ENCODE results near the gene NFIX. TPM values are rescaled to one million over a fixed set of nuclear protein-coding genes. Genes with fewer than 3 reads are reported as not detected.

Gene NFIX
- total RNA-seq, 1 experiment from 2014 or later = 69.7 TPM

DNA sequence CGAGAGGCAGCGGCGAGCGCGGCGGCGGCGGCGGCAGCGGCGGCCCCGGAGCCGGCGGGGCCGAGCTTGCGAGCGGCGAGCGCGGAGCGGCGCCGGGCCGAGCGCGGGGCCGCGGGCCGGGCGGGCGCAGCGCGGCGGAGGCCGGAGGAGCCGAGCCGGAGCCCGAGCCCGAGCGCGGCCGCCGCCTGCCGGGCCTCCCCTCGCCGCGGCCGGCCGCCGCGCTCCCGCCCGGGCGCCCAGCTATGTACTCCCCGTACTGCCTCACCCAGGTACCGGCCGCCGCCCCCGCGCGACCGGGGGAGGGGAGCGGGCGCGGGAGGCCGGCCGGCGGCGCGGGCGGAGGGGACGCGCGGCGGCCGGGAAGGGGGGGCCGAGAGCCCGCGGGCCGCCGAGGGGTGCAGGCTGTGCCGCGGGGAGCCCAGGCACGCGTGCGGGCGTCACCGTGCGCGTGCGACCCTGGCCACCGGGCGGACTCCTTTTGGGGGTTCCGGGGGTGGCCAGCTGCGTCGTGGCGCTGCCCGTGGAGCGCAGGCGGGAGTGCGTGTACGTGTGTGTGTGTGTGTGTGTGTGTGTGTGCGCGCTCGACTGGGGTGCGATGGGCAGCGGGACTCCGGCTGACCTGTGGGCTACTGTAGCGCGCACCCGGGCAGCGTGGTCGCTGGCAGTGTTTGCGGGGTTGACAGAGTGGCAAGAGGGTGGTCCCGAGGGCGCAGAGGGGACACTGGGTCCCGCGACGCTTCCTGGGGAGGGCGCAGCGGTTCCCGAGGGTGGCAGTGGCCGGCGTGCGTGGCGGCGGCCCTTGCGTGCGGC is 526 bp downstream of the NFIX start:
- peaks cover 4% of the 10 kb centered on the region for H3K4me1 ChIP-seq (ENCODE audit: insufficient read depth, low read length, poor library complexity, severe bottlenecking)
- TF ChIP-seq EZH2 (IDR thresholded peaks at IDR 0.05; ENCODE audit: borderline replicate concordance, low read depth, low read length, poor library complexity, severe bottlenecking) = no peak
- TF ChIP-seq, protein P1, sequence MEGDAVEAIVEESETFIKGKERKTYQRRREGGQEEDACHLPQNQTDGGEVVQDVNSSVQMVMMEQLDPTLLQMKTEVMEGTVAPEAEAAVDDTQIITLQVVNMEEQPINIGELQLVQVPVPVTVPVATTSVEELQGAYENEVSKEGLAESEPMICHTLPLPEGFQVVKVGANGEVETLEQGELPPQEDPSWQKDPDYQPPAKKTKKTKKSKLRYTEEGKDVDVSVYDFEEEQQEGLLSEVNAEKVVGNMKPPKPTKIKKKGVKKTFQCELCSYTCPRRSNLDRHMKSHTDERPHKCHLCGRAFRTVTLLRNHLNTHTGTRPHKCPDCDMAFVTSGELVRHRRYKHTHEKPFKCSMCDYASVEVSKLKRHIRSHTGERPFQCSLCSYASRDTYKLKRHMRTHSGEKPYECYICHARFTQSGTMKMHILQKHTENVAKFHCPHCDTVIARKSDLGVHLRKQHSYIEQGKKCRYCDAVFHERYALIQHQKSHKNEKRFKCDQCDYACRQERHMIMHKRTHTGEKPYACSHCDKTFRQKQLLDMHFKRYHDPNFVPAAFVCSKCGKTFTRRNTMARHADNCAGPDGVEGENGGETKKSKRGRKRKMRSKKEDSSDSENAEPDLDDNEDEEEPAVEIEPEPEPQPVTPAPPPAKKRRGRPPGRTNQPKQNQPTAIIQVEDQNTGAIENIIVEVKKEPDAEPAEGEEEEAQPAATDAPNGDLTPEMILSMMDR (conservative IDR thresholded peaks at IDR 0.05; ENCODE audit: low read depth, low read length) = no peak
- BruUV-seq (replicated peaks) = no TSS peak
- H3K27ac ChIP-seq (ENCODE audit: low read depth, low read length, poor library complexity, severe bottlenecking) = peak overlapping the region; percentile 86
- intact Hi-C loops (cut with micrococcal nuclease; ENCODE audit: unreplicated experiment) = no loop called here
- ChIA-PET CTCF (no interaction called here), POLR2A (ENCODE audit: low non-redundant PET) (no interaction called here)
- peak; percentile 35 for DNase-seq (ENCODE audit: low spot score)
- no peaks in the 10 kb centered on the region for H3K27me3 ChIP-seq (replicated peaks; ENCODE audit: insufficient read depth, low read depth, low read length, poor library complexity)
- no peaks in the 10 kb centered on the region for H3K36me3 ChIP-seq (ENCODE audit: insufficient read depth, low read length, poor library complexity, severe bottlenecking)
- H3K9me3 ChIP-seq (ENCODE audit: low read depth, low read length, poor library complexity, severe bottlenecking) = no peaks in the 10 kb centered on the region
- H3K4me3 ChIP-seq (ENCODE audit: low read depth, low read length, poor library complexity, severe bottlenecking) = peak overlapping the region; percentile 79

DNA sequence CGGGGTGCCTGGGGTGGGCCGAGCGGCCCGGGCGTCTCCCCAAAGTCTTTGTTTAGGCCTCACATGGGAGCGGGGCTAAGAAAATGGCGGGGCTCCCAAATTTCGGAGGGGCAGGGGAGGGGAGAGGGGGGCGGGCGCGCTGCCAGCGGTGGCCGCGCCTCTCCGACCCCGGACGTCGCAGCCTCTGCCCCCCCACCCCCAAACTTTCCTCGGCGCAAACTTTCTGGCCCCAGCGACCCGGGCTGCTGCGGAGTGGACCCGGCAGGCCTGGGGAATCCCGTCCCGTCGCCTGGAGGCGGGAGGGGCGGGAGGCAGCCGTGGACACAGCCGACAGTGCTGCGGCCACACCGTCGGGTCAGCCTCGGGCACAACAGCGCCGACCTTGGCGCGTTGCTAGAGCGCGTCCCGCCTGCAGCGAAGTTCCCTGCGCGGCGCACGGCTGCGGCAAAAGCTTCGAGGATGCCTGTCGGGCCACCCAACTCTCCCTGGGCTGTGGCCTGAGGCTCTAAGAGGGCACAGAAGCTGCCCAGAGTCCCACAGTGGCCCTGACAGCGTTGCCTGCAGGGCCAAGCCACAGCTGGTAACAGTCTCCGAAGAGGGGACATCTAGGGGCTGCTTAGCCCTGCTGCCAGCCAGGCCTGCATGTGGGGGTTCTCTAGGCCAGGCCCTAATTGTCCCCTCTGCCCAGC is 1.3 kb downstream of the NFIX start:
- H3K27me3 ChIP-seq (replicated peaks; ENCODE audit: insufficient read depth, low read depth, low read length, poor library complexity) = no peaks in the 10 kb centered on the region
- TF ChIP-seq EZH2 (IDR thresholded peaks at IDR 0.05; ENCODE audit: borderline replicate concordance, low read depth, low read length, poor library complexity, severe bottlenecking) = no peak
- TF ChIP-seq, protein P1 (conservative IDR thresholded peaks at IDR 0.05; ENCODE audit: low read depth, low read length) = no peak
- no TSS peak for BruUV-seq (replicated peaks)
- peak overlapping the region; percentile 86 for H3K27ac ChIP-seq (ENCODE audit: low read depth, low read length, poor library complexity, severe bottlenecking)
- peak; percentile 26 for DNase-seq (ENCODE audit: low spot score)
- peak overlapping the region; percentile 79 for H3K4me3 ChIP-seq (ENCODE audit: low read depth, low read length, poor library complexity, severe bottlenecking)
- H3K9me3 ChIP-seq (ENCODE audit: low read depth, low read length, poor library complexity, severe bottlenecking) = no peaks in the 10 kb centered on the region
- intact Hi-C loops (cut with micrococcal nuclease; ENCODE audit: unreplicated experiment) = no loop called here
- H3K36me3 ChIP-seq (ENCODE audit: insufficient read depth, low read length, poor library complexity, severe bottlenecking) = no peaks in the 10 kb centered on the region
- peaks cover 4% of the 10 kb centered on the region for H3K4me1 ChIP-seq (ENCODE audit: insufficient read depth, low read length, poor library complexity, severe bottlenecking)
- CTCF ChIA-PET = no interaction called here
- POLR2A ChIA-PET (ENCODE audit: low non-redundant PET) = no interaction called here

DNA sequence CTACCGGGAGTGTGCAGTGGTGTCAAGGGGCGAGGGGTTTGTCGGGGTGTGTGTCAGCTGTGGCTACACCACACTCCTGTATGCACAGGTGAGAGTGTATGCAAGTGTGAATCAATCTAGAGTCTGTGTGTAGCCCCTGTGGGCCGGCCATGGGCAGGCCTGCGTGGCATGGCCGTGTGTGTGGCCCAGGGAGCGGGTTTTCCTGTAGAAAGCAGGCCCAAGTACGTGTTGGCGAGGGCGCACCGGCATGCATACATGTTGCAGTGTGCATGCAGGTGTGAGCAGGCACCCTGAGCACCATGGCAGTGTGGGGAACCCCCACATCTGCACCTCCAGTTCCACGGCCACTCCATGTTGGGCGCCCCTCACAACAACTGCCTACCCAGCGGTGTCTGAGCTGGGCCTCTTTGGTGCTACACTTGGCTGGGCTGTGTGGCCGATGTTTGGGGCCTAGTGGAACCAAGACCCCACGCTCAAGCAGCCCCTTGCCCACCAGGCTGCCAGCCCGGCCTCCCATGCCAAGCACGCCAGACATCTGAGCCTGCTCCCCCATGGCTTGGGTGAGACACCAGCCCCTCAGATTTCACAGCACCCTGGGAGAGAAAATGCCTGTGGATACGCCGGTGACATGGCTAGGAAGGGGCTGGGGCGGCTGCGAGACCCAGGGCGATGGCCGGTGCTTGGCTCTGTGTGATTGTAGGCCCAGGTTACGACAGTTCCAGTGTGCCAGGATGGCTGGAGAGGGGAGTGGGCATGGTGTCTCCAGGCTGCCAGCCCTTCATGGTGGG is 2.1 kb downstream of the NFIX start:
- Histone ChIP-seq H3K36me3 (ENCODE audit: insufficient read depth, low read length, poor library complexity, severe bottlenecking) (no peaks in the 10 kb centered on the region), H3K4me3 (ENCODE audit: low read depth, low read length, poor library complexity, severe bottlenecking) (peak overlapping the region; percentile 79), H3K9me3 (ENCODE audit: low read depth, low read length, poor library complexity, severe bottlenecking) (no peaks in the 10 kb centered on the region), H3K27ac (ENCODE audit: low read depth, low read length, poor library complexity, severe bottlenecking) (peak overlapping the region; percentile 86), H3K27me3 (replicated peaks; ENCODE audit: insufficient read depth, low read depth, low read length, poor library complexity) (no peaks in the 10 kb centered on the region), H3K4me1 (ENCODE audit: insufficient read depth, low read length, poor library complexity, severe bottlenecking) (peaks cover 4% of the 10 kb centered on the region)
- no TSS peak for BruUV-seq (replicated peaks)
- no peak for TF ChIP-seq EZH2 (IDR thresholded peaks at IDR 0.05; ENCODE audit: borderline replicate concordance, low read depth, low read length, poor library complexity, severe bottlenecking)
- TF ChIP-seq, protein P1 (conservative IDR thresholded peaks at IDR 0.05; ENCODE audit: low read depth, low read length) = no peak
- intact Hi-C loops (cut with micrococcal nuclease; ENCODE audit: unreplicated experiment) = no loop called here
- POLR2A ChIA-PET (ENCODE audit: low non-redundant PET) = no interaction called here
- CTCF ChIA-PET = no interaction called here
- no peak for DNase-seq (ENCODE audit: low spot score)

Data from A673 (cell line).